ENCODE data around the gene RREB1.

The RREB1 gene

GRCh38 chr6:7230956-7231713, 123.4 kb downstream of the RREB1 start:
- no peak for DNase-seq

- no peak for DNase-seq
Observed at GRCh38 chr6:7232351-7232750, 124.6 kb downstream of the RREB1 start.

DNA sequence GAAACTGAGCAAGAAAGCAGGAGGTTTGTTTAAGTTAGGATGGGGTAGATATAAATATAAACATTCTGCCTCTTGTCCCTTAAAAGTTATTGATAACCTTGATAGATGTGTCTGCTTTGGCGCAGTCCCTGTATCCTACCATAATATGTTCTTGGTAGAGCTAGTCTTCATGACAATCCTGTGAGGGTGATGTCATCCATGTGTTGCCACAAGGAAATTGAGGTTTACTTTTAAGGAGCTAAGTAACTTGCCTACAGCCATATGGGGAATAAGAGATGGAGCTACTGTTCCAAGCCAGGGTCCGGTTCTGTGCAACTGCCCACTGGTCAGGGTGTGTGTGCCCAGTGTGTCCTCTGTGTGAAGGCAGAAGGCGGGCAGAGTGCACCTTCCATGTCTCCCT, 126.8 kb downstream of the RREB1 start:
- DNase-seq: no peak

- no peak for DNase-seq
Observed at GRCh38 chr6:7235712-7236305, 128.0 kb downstream of the RREB1 start.

DNA sequence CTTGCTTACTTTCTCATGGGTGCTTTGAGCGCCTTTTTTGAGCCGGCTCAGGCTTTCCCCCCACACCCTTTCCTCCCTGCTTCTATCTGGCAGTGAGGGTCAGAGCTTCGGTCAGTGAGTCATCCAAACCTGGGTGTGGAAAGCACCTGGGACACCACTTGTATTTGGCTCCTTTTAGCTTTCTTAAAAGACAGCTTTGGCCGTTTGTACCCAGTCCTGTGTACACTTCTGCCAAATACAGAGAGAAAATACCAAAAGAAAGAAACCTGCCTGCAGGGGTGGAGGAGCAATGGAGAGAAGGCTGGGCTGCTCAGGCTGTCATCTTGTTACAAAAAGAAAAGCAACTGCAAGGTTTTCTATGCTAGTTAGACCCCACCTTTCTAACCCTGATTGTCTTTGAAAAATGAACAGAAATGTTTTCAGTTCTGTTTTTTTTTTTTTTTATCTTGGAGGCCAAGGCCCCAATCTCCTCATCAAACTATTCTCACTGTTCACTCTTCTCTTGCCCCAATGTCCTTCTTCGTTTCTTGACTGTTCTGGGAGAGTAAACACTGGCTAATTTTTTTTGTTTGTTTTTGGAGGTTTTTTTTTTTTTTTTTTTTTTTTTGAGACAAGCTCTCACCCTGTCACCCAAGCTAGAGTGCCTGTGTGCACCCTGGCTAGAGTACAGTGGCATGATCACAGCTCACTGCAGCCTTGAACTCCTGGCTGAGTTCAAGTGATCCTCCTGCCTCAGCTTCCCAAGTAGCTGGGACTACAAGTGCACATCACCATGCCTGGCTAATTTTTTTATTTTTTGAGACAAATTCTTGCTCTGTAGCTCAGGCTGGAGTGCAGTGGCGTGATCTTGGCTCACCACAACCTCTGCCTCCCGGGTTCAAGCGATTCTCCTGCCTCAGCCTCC, 128.8 kb downstream of the RREB1 start:
- no peak for DNase-seq

DNA sequence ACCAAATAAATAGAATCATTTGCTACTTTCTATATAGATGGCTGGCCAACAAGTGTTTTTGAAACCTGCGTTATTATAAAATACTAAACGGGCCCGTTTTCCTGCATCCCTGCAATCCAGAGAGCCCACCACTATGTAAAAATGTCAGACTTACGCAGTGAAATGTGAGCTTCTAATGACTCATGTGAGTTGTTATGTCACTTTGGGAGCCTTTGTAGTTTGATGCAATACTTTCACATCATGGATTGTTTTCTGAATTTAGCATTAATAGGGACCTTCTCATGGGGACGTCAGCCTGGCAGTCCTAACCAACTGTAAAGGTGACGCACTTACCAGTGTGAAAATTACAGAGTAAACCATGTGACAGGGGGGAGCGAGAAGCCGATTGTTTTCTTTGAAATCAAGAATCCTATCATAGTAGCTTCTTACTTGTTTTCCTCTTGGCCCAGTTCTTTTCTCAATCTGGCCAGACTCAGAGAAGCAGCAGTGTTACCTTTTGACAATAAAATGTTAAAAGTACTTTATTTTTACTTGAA, 130.0 kb downstream of the RREB1 start:
- no peak for DNase-seq

GRCh38 chr6:7238526-7238899, 130.8 kb downstream of the RREB1 start:
- DNase-seq: no peak

DNA sequence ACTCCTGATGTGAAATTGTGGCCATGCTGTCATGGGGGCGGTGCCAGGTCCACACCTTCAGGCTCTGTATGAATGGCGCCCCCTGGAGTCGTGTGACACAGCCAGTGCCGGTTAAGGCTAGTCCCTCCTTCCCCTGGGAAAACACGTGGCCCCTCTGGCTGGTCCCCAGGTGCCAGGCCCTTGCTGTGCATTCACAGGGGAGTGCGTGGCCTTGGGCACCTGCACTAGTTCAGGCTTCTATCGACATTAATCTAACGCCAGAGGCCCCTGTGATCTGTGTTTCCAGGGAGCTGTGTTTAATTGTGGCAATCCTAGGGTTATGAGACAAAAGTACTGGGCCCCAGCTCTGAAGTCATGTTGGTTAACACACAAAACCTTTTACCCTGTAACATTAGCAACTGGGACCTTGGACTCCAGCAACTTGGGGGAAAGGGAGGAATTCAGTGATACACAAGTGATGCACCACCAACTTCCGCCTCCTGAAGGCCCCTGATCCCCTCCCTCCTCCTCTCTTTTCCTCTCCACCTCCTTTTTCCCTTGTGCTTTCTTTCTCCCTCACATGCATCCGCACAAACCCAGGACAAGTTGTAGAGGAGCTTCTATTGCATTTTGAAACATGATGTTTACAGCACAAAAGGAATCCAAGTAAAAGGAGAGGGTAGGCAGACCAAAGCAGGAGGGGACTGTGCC, 131.3 kb downstream of the RREB1 start:
- DNase-seq: no peak

DNA sequence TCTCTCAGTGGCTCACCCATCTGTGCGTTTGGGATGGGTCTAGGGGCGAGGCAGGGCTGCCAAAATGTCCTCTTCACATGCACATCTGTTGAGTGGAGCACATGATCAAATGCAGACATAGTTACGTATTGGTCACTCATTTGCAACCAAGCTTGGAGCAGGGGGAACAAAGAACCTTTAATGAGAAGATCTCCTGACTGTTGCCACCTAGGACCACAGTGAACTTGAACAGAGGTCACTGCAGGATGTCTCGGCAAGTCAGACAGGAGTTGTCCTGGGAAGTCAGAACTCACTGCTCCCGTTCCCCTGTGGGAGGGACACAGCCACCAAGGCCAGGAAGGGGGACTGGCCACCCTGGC, 131.8 kb downstream of the RREB1 start:
- DNase-seq: no peak

DNA sequence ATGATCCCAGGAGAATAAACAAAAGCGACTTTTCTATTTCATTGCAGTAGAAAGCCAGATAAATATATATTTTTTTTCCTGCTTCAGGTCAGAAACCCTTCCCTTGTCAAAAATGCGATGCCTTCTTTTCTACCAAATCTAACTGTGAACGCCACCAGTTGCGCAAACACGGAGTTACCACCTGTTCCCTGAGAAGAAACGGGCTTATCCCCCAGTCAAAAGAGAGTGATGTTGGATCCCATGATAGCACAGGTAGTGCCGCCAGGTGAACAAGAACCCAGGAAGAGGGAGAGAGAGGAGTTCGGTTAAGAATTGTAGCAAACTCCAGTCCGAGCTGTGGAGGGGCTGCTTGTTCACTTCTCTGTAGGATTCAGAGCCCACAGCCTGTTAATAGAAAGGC, 132.6 kb downstream of the RREB1 start:
- no peak for DNase-seq

DNA sequence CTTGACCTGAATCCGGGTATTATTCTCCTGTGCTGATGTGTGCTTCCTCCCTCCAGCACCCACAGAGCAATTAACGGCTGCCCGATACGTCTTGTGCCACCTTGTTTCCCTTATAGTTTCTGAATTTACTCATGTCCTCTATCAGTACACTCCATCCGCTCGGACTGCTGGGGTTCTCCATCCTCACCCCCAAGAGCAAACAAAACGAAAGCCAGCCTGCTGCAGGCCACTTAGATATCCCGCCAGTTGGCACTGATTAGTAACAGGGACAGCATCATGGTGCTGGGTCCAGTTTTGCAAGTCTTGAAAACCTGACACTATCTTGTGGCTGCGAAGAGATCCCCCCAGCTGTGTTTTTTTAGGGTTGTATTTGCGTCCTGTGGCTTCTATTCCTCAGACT, 133.4 kb downstream of the RREB1 start:
- DNase-seq: no peak

DNA sequence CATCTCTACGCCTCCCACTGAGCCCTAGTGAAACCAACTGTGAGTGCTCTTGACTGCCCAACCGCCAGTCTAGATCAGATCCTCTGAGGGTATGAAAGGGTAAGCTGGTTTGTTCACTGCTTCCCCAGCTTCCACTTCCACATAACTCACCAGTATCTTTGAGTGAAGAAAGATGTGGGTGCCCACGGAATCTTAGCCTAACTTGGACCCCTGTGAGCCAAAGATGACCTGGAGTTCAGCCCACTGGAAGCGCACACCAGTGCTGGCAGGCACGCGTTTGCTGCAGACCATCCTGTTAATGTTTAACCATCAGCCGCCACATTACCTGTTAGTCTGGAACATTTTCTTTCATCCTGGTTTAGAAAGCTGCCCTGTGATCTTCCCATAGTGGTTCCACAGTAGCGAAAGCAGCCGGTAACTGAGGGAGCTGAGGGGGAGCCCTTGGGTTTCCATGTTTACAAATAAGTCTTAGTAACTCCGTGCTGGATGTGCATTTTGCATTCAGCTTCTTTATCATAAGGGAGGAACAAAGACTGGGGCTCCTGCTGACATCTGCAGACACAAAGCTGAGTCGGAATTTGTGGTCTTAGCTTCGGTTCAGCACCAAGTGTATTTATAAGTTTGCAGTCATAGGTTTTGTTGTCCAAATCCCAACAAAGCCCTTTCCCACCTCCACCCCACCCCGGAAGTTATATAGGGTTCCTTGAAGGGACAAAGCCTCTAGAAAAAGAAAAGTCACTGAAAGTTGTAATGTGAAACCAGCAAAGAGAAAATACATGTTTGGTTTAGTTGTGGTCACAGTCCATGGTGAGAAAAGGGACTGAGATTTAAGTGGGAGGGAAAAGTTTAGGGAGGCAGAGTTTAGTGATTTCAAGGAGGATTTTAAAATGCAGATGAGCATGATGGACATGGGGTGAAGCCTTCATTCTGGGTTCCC, 134.2 kb downstream of the RREB1 start:
- no peak for DNase-seq

- DNase-seq: no peak
Observed at GRCh38 chr6:7242835-7243178, 135.0 kb downstream of the RREB1 start.

DNA sequence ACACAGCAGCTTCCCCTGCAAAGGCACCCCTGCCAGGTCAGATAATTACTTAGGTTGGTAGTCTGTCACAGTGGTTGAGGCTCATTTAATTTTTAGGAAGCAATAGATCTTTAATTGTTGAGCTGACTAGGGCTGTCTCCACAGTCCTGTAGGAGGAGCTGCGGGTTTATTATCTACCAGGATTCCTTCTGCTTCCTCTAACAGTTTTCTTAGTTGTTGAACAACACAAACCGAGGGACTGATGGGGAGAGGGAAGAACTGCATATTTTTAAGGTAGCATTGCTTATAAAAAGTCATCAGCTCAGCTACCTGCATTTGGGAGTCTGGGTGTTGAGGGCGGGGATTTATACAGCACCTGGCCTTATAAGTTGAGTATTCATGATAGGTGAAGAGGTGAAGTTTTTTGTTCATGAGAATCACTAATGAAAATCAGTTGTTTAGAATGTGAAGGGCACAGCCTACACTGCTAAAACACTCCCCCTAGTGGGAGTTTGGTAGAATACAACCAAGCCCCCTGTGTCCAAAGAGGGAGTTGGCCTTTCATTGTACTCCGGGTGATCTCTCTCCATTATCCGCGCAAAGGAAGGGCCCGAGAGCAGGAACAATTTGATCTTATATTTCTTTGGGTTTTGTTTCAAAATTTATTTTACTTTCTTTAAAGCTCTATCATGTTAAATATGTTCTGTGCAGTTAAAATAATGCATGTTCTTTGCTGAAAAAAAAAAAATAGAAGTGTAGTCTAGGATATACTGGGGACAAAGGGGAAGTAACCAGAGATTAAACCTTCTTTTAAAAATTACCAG, 135.6 kb downstream of the RREB1 start:
- peak; percentile 10 for DNase-seq

DNA sequence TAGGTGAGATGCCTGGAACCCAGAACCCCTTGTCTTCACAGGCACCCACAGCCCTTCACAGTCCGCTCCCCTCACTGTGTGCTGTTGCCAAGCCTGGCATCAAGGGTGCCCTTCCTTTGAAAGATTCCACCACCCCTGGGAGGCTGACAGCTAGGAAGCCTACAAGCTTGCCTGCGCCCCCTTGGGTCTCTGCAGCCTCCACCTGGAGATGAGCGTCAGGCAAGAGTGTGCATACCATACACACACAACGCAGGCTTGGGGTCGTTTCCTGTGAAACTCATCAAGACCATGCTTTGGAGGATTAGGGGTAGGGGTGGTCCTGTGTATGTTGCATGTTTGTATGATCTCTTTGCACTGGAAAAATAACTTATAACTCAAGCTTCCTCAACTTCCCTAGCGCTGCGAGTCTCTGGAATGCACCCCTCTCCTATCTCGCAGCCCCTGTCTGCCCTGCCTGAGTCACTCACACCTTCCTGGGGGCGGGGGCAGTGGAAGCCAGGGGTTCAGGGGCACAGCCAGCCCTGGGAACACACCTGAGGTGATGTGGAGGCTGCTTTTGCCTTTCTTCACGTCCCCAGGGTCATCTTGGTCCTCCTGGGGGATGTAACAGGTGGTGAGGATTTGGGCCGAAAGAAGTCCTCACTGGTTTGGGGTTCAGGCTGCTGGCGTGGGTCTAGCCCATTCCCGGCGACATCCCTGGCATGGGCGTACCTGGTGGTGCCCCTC, 138.1 kb downstream of the RREB1 start:
- DNase-seq: no peak

DNA sequence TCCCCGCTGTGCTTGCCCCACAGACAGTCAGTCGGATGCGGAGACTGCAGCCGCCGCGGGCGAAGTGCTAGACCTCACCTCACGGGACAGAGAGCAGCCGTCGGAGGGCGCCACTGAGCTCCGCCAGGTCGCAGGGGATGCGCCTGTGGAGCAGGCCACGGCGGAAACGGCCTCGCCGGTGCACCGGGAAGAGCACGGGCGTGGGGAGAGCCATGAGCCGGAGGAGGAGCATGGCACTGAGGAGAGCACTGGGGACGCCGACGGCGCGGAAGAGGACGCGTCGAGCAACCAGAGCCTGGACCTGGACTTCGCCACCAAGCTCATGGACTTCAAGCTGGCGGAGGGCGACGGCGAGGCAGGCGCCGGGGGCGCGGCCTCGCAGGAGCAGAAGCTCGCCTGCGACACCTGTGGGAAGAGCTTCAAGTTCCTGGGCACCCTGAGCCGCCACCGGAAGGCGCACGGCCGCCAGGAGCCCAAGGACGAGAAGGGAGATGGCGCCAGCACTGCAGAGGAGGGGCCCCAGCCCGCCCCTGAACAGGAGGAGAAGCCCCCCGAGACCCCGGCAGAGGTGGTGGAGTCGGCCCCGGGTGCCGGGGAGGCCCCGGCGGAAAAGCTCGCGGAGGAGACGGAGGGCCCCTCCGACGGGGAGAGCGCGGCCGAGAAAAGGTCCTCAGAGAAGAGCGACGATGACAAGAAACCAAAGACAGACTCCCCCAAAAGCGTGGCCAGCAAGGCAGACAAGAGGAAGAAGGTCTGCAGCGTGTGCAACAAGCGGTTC, 138.8 kb downstream of the RREB1 start:
- DNase-seq: no peak

GRCh38 chr6:7247179-7247456, 139.4 kb downstream of the RREB1 start:
- DNase-seq: no peak

GRCh38 chr6:7247828-7248227, 140.1 kb downstream of the RREB1 start:
- no peak for DNase-seq

DNA sequence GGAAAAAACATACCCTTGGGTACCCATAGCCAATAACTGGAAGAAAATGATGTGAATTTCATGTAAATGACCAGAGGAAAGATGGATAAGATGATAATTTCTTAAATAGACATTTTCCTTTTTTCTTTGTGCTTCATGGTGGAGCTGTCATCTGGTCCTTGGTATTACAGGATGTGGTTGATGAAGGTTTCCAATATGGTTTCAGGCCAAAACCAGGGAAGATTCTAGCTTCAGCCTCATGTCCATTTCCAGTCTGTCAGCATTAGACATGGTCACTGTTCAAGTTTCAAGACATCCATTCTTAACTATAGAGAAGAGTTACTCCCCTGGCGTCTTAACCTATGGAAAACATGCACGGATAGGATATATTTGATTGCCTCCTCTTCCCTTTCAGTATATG, 141.6 kb downstream of the RREB1 start:
- no peak for DNase-seq
